ENCODE results near the gene INTS7. TPM values are rescaled to one million over a fixed set of nuclear protein-coding genes. Genes with fewer than 3 reads are reported as not detected.

The INTS7 gene
- total and polyA plus RNA-seq, 2 experiments from 2014 or later = 10.9 to 34.0 TPM

GRCh38 chr1:212044851-212045250 is 9.5 kb upstream of the INTS7 start:
- H3K79me2 ChIP-seq (replicated peaks; ENCODE audit: insufficient read depth) = peaks cover 52% of the 10 kb centered on the region
- Mint-ChIP-seq H3K4me1 (peaks cover 8% of the 10 kb centered on the region; the same call in 2 of the 3 replicates), H3K27ac (no peak overlapping the region), H3K36me3 (ENCODE audit: low read depth) (peaks cover 54% of the 10 kb centered on the region), H3K4me3 (no peak overlapping the region), H3K9me3 (no peaks in the 10 kb centered on the region), H3K27me3 (ENCODE audit: insufficient read depth, low read depth, poor library complexity) (no peaks in the 10 kb centered on the region)
- no peaks in the 10 kb centered on the region for H3K4me1 ChIP-seq (ENCODE audit: insufficient read depth)
- TF ChIP-seq CTCF (conservative IDR thresholded peaks at IDR 0.05; ENCODE audit: low read depth in 2 of 2) = no peak
- no peak for TF ChIP-seq EZH2 (IDR thresholded peaks at IDR 0.05; ENCODE audit: low read depth, unreplicated experiment)
- TF ChIP-seq ETS1 (IDR thresholded peaks at IDR 0.05) = no peak
- TF ChIP-seq ZNF114 (CRISPR knock-in tag; IDR thresholded peaks at IDR 0.05) = no peak
- no peak for TF ChIP-seq ZNF331 (CRISPR knock-in tag; IDR thresholded peaks at IDR 0.05; ENCODE audit: low read depth)
- no peak for TF ChIP-seq CREB1 (CRISPR knock-in tag; IDR thresholded peaks at IDR 0.05; ENCODE audit: low read depth)
- TF ChIP-seq JUNB (IDR thresholded peaks at IDR 0.05; ENCODE audit: unreplicated experiment) = no peak
- TF ChIP-seq EZH2phosphoT487 (IDR thresholded peaks at IDR 0.05; ENCODE audit: unreplicated experiment) = no peak
- H3K36me3 ChIP-seq (ENCODE audit: insufficient read depth) = peaks cover 14% of the 10 kb centered on the region; the same call in 1 of the 2 replicates
- H2AFZ ChIP-seq = no peak overlapping the region
- no peaks in the 10 kb centered on the region for H3K27me3 ChIP-seq (ENCODE audit: insufficient read depth)
- DNase-seq (ENCODE audit: low spot score) (no peak), ATAC-seq (no peak)
- peaks cover 45% of the 10 kb centered on the region for H4K20me1 ChIP-seq (replicated peaks; ENCODE audit: insufficient read depth)
- no peaks in the 10 kb centered on the region for H3K9me2 ChIP-seq (ENCODE audit: insufficient read depth)
- H3K4me3 ChIP-seq = no peak overlapping the region
- H3K27ac ChIP-seq (ENCODE audit: low read depth) = no peak overlapping the region
- no peak overlapping the region for H3K4me2 ChIP-seq
- no peaks in the 10 kb centered on the region for H3F3A ChIP-seq (replicated peaks; ENCODE audit: low read depth)

DNA sequence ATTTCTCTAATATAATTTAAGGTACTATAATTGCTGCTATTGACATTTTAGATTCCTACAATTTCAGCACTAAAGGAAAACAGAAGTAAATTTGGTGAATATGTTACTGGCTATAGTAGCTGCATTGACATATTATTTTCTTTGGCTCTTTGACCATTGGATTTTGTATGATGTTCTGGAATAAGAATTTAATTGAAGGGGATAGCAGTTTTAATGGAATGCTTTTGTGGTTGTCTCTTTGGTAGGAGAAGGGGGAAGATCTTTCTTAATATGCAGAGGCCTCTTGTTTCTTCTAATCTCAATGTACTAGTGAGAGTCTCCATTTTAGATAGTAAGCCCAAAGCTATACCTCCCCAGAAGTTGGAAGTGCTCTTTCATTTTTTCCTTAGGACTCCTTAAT is 7.1 kb upstream of the INTS7 start:
- peaks cover 20% of the 10 kb centered on the region; the same call in 2 of the 3 replicates for H3K4me1 Mint-ChIP-seq
- no peaks in the 10 kb centered on the region for H3K9me3 Mint-ChIP-seq
- no peak overlapping the region for H3K4me3 Mint-ChIP-seq
- Histone ChIP-seq H3K27me3 (ENCODE audit: insufficient read depth) (no peaks in the 10 kb centered on the region), H2AFZ (no peak overlapping the region), H3F3A (replicated peaks; ENCODE audit: low read depth) (no peaks in the 10 kb centered on the region), H3K27ac (ENCODE audit: low read depth) (no peak overlapping the region), H3K79me2 (replicated peaks; ENCODE audit: insufficient read depth) (peaks cover 73% of the 10 kb centered on the region), H3K36me3 (ENCODE audit: insufficient read depth) (no peaks in the 10 kb centered on the region; the same call in 1 of the 2 replicates), H3K4me1 (ENCODE audit: insufficient read depth) (peaks cover 3% of the 10 kb centered on the region; the same call in 1 of the 2 replicates), H3K4me3 (no peak overlapping the region), H3K4me2 (no peak overlapping the region), H4K20me1 (replicated peaks; ENCODE audit: insufficient read depth) (peaks cover 54% of the 10 kb centered on the region), H3K9me2 (ENCODE audit: insufficient read depth) (no peaks in the 10 kb centered on the region)
- no peak for DNase-seq (ENCODE audit: low spot score)
- peaks cover 38% of the 10 kb centered on the region for H3K36me3 Mint-ChIP-seq (ENCODE audit: low read depth)
- no peaks in the 10 kb centered on the region for H3K27me3 Mint-ChIP-seq (ENCODE audit: insufficient read depth, low read depth, poor library complexity)
- H3K27ac Mint-ChIP-seq = no peak overlapping the region
- no peak for ATAC-seq
- TF ChIP-seq ZNF114 (CRISPR knock-in tag; IDR thresholded peaks at IDR 0.05) (no peak), EZH2phosphoT487 (IDR thresholded peaks at IDR 0.05; ENCODE audit: unreplicated experiment) (no peak), CREB1 (CRISPR knock-in tag; IDR thresholded peaks at IDR 0.05; ENCODE audit: low read depth) (no peak), EZH2 (IDR thresholded peaks at IDR 0.05; ENCODE audit: low read depth, unreplicated experiment) (no peak), ETS1 (IDR thresholded peaks at IDR 0.05) (no peak), JUNB (IDR thresholded peaks at IDR 0.05; ENCODE audit: unreplicated experiment) (no peak), POLR2AphosphoS5 (IDR thresholded peaks at IDR 0.05; ENCODE audit: low read depth) (no peak), ZNF331 (CRISPR knock-in tag; IDR thresholded peaks at IDR 0.05; ENCODE audit: low read depth) (no peak), STAT1 (IDR thresholded peaks at IDR 0.05; ENCODE audit: unreplicated experiment) (no peak), NANOG (IDR thresholded peaks at IDR 0.05; ENCODE audit: borderline replicate concordance) (no peak), CTCF (conservative IDR thresholded peaks at IDR 0.05; ENCODE audit: low read depth in 2 of 2) (no peak)
- TF ChIP-seq, protein P1, sequence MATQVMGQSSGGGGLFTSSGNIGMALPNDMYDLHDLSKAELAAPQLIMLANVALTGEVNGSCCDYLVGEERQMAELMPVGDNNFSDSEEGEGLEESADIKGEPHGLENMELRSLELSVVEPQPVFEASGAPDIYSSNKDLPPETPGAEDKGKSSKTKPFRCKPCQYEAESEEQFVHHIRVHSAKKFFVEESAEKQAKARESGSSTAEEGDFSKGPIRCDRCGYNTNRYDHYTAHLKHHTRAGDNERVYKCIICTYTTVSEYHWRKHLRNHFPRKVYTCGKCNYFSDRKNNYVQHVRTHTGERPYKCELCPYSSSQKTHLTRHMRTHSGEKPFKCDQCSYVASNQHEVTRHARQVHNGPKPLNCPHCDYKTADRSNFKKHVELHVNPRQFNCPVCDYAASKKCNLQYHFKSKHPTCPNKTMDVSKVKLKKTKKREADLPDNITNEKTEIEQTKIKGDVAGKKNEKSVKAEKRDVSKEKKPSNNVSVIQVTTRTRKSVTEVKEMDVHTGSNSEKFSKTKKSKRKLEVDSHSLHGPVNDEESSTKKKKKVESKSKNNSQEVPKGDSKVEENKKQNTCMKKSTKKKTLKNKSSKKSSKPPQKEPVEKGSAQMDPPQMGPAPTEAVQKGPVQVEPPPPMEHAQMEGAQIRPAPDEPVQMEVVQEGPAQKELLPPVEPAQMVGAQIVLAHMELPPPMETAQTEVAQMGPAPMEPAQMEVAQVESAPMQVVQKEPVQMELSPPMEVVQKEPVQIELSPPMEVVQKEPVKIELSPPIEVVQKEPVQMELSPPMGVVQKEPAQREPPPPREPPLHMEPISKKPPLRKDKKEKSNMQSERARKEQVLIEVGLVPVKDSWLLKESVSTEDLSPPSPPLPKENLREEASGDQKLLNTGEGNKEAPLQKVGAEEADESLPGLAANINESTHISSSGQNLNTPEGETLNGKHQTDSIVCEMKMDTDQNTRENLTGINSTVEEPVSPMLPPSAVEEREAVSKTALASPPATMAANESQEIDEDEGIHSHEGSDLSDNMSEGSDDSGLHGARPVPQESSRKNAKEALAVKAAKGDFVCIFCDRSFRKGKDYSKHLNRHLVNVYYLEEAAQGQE (IDR thresholded peaks at IDR 0.05; ENCODE audit: unreplicated experiment) = no peak

Data from GM23338 (cell line).